G401 (cell line): ENCODE measurements around the gene BOC. TPM values are rescaled to one million over a fixed set of nuclear protein-coding genes. Genes with fewer than 3 reads are reported as not detected.
A peak's percentile ranks its signal among the peaks of the same experiment; 100 is the strongest.

Source experiments
- DNase-seq: peaks from one replicate; pipeline ENCODE4 v3.0.0-alpha.2; 2015; ENCODE audit warnings: low spot score
- in situ Hi-C: cut with HindIII; loops from 2 replicates; pipeline ENCODE4 v1.10.0; 2016; ENCODE audit warnings: low sequenced_read_pairs, mixed read lengths
- total RNA-seq: library from RNA; depleted of rRNA; stranded (reverse); fragments of >200 nt; shearing (Covaris generic); gene quantifications from 2 replicates; pipeline ENCODE4 v1.2.3, GENCODE V29; 2014

The BOC gene
- total RNA-seq, 1 experiment from 2014 or later: not detected

- DNase-seq: no peak
- in situ Hi-C loops: no loop called here
Observed at GRCh38 chr3:113220721-113221120, 9.4 kb downstream of the BOC start.

GRCh38 chr3:113221721-113222257, 10.4 kb downstream of the BOC start:
- no peak for DNase-seq
- in situ Hi-C loops: no loop called here

GRCh38 chr3:113222451-113223086, 11.2 kb downstream of the BOC start:
- DNase-seq: peak; percentile 60
- in situ Hi-C loops: no loop called here

GRCh38 chr3:113223475-113224281, 12.3 kb downstream of the BOC start:
- no peak for DNase-seq
- in situ Hi-C loops: no loop called here

- in situ Hi-C loops: no loop called here
- no peak for DNase-seq
Observed at GRCh38 chr3:113225286-113225685, 13.9 kb downstream of the BOC start.

- in situ Hi-C loops: no loop called here
- DNase-seq: no peak
Observed at GRCh38 chr3:113226491-113226890, 15.1 kb downstream of the BOC start.

- in situ Hi-C loops: no loop called here
- no peak for DNase-seq
Observed at GRCh38 chr3:113227146-113227545, 15.8 kb downstream of the BOC start.

GRCh38 chr3:113228498-113229286, 17.3 kb downstream of the BOC start:
- in situ Hi-C loops: no loop called here
- DNase-seq: no peak

- in situ Hi-C loops: no loop called here
- DNase-seq: no peak
Observed at GRCh38 chr3:113231391-113231790, 20.0 kb downstream of the BOC start.

GRCh38 chr3:113231827-113232253, 20.5 kb downstream of the BOC start:
- in situ Hi-C loops: no loop called here
- DNase-seq: no peak

- no peak for DNase-seq
- in situ Hi-C loops: no loop called here
Observed at GRCh38 chr3:113232342-113232741, 21.0 kb downstream of the BOC start.

GRCh38 chr3:113233497-113233896, 22.1 kb downstream of the BOC start:
- in situ Hi-C loops: no loop called here
- DNase-seq: no peak

- in situ Hi-C loops: no loop called here
- DNase-seq: no peak
Observed at GRCh38 chr3:113234028-113234427, 22.7 kb downstream of the BOC start.

- no peak for DNase-seq
- in situ Hi-C loops: no loop called here
Observed at GRCh38 chr3:113234688-113235260, 23.4 kb downstream of the BOC start.

- DNase-seq: no peak
- in situ Hi-C loops: no loop called here
Observed at GRCh38 chr3:113238503-113238902, 27.1 kb downstream of the BOC start.

GRCh38 chr3:113240841-113241240, 29.5 kb downstream of the BOC start:
- no peak for DNase-seq
- in situ Hi-C loops: no loop called here

GRCh38 chr3:113241292-113242095, 30.1 kb downstream of the BOC start:
- DNase-seq: no peak

GRCh38 chr3:113242096-113242581, 30.8 kb downstream of the BOC start:
- in situ Hi-C loops: no loop called here
- no peak for DNase-seq

More at GRCh38 chr3:113241292-113242095, 30.1 kb downstream of the BOC start:
- in situ Hi-C loops: no loop called here
